BLaER1 (cell line): ENCODE data around the gene MXI1.

ENCODE experiments used
- H3K27ac ChIP-seq: shearing (Covaris generic); formaldehyde crosslinking; 2 replicates; pipeline ENCODE4 v1.8.1; 2022
- H3K27me3 ChIP-seq: shearing (Covaris generic); formaldehyde crosslinking; 2 replicates; pipeline ENCODE4 v1.8.1; 2022
- H3K36me3 ChIP-seq: shearing (Covaris generic); formaldehyde crosslinking; 2 replicates; pipeline ENCODE4 v1.8.1; 2022
- H3K4me1 ChIP-seq: shearing (Covaris generic); formaldehyde crosslinking; 2 replicates; pipeline ENCODE4 v1.8.1; 2022
- H3K4me2 ChIP-seq: shearing (Covaris generic); formaldehyde crosslinking; 2 replicates; pipeline ENCODE4 v1.8.1; 2022
- H3K4me3 ChIP-seq: shearing (Covaris generic); formaldehyde crosslinking; 2 replicates; pipeline ENCODE4 v1.8.1; 2022
- H3K9ac ChIP-seq: shearing (Covaris generic); formaldehyde crosslinking; 2 replicates; pipeline ENCODE4 v1.8.1; 2022
- H3K9me3 ChIP-seq: shearing (Covaris generic); formaldehyde crosslinking; 2 replicates; pipeline ENCODE4 v1.8.1; 2022
- H4K20me1 ChIP-seq: shearing (Covaris generic); formaldehyde crosslinking; 2 replicates; pipeline ENCODE4 v1.8.1; 2022
- Cebpa-rat ChIP-seq: shearing (Covaris generic); IDR thresholded peaks from 2 replicates; pipeline ENCODE4 v1.8.1; 2022

MXI1 gene

GRCh38 chr10:110252151-110252550 is 44.7 kb downstream of the MXI1 start:
- no peak overlapping the region for H3K4me2 ChIP-seq
- H4K20me1 ChIP-seq, result no peaks in the 10 kb centered on the region
- peaks cover 15% of the 10 kb centered on the region for H3K9me3 ChIP-seq
- no peak overlapping the region for H3K4me3 ChIP-seq
- no peak overlapping the region for H3K9ac ChIP-seq
- no peaks in the 10 kb centered on the region for H3K27me3 ChIP-seq
- no peaks in the 10 kb centered on the region for H3K4me1 ChIP-seq
- no peaks in the 10 kb centered on the region; the same call in 1 of the 2 replicates for H3K36me3 ChIP-seq
- no peak overlapping the region for H3K27ac ChIP-seq
- no peak for TF ChIP-seq Cebpa-rat

DNA sequence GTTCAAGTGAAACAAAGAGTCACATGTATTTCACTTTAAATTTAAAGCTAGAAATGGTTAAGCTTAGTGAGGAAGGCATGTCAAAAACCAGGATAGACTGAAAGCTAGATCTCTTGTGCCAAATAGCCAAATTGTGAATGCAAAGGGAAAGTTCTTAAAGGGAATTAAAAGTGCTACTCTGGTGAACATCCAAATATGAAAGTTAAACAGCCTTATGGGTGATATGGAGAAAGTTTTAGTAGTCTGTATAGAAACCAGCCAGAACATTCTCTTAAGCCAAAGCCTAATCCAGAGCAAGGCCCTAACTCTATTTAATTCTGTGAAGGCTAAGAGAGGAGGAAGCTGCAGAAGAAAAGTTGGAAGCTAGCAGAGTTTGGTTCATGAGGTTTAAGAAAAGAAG is 47.1 kb downstream of the MXI1 start:
- H4K20me1 ChIP-seq, result no peaks in the 10 kb centered on the region; the same call in 1 of the 2 replicates
- TF ChIP-seq Cebpa-rat, result no peak
- no peak overlapping the region for H3K27ac ChIP-seq

GRCh38 chr10:110258542-110258941 is 51.1 kb downstream of the MXI1 start:
- Histone ChIP-seq H3K4me2 (no peak overlapping the region), H3K4me3 (no peak overlapping the region), H3K27ac (no peak overlapping the region), H3K27me3 (no peaks in the 10 kb centered on the region), H3K9me3 (peaks cover 15% of the 10 kb centered on the region), H4K20me1 (peaks cover 20% of the 10 kb centered on the region; the same call in 1 of the 2 replicates), H3K4me1 (no peaks in the 10 kb centered on the region), H3K36me3 (no peaks in the 10 kb centered on the region; the same call in 1 of the 2 replicates), H3K9ac (no peak overlapping the region)
- TF ChIP-seq Cebpa-rat, result no peak

More for the DNA sequence above, 47.1 kb downstream of the MXI1 start:
- Histone ChIP-seq H3K27me3 (no peaks in the 10 kb centered on the region), H3K9ac (no peak overlapping the region), H3K4me2 (no peak overlapping the region), H3K4me1 (no peaks in the 10 kb centered on the region), H3K4me3 (no peak overlapping the region), H3K36me3 (no peaks in the 10 kb centered on the region; the same call in 1 of the 2 replicates), H3K9me3 (peaks cover 15% of the 10 kb centered on the region)

- no peaks in the 10 kb centered on the region for H3K27me3 ChIP-seq
- H4K20me1 ChIP-seq, result peaks cover 20% of the 10 kb centered on the region; the same call in 1 of the 2 replicates
- no peak overlapping the region for H3K9ac ChIP-seq
- no peaks in the 10 kb centered on the region; the same call in 1 of the 2 replicates for H3K36me3 ChIP-seq
- H3K4me2 ChIP-seq, result no peak overlapping the region
- H3K4me3 ChIP-seq, result no peak overlapping the region
- H3K9me3 ChIP-seq, result peaks cover 15% of the 10 kb centered on the region
- no peaks in the 10 kb centered on the region for H3K4me1 ChIP-seq
- H3K27ac ChIP-seq, result no peak overlapping the region
- no peak for TF ChIP-seq Cebpa-rat
Observed at GRCh38 chr10:110259317-110259716, 51.9 kb downstream of the MXI1 start.

DNA sequence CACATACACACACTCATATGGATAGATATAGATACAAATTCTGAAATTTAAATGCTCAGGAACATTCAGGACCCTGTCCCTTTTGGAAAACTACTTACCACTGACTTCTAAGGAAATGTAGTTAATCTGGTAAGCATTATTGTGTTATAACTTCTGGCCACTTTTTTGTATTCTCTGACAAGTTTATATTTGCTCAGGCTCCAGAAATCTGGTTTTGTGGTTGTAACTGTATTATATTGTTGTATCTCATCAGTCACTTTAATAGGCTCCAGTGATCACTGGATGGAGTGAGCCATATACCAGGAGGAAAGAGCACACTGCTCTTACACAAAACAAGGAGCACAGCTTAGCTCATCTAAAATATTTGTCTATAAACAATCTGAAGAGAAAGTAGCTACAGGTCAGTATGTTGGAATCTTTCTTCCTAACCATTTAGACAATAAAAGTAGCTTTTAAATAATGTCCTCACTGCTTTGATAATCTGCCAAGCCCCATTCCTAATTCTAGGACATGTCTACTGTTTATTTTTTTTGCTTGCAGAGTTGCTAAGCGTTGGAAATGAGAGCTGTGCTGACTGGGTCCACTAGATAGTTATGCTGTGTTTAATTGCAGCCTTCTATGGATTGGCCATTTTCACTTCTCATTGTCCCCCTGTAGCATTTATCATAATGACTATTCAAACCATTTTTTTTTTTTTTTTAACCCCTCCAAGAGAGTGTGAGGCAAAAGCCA is 53.5 kb downstream of the MXI1 start:
- H3K9me3 ChIP-seq, result peaks cover 2% of the 10 kb centered on the region; the same call in 1 of the 2 replicates
- no peak overlapping the region for H3K27ac ChIP-seq
- H3K36me3 ChIP-seq, result no peaks in the 10 kb centered on the region
- H3K27me3 ChIP-seq, result no peaks in the 10 kb centered on the region
- H3K4me3 ChIP-seq, result no peak overlapping the region
- no peak overlapping the region for H3K9ac ChIP-seq
- H3K4me1 ChIP-seq, result no peaks in the 10 kb centered on the region
- H4K20me1 ChIP-seq, result peaks cover 29% of the 10 kb centered on the region
- no peak for TF ChIP-seq Cebpa-rat
- H3K4me2 ChIP-seq, result no peak overlapping the region

DNA sequence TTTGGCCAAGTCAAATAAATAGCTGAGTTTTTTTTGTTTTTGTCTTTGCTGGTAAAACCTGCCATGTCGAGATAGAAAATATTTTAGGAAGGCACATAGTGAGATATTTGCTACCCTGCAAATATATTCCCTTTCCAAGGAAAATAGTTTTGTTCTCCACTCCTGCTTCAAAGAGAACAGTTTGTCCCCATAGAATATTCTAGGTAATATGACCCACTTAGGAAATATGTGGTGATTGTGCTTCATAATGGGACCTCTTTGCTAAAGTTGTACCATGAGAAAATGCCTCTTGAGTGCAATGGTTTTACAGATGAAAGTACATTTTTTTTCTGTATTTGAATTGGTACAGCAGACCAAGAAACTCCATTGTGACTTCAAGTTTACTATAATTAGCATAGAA is 55.8 kb downstream of the MXI1 start:
- no peak for TF ChIP-seq Cebpa-rat
- H3K4me1 ChIP-seq, result peaks cover 6% of the 10 kb centered on the region
- H3K27ac ChIP-seq, result no peak overlapping the region
- H3K27me3 ChIP-seq, result no peaks in the 10 kb centered on the region
- peaks cover 48% of the 10 kb centered on the region for H4K20me1 ChIP-seq
- no peak overlapping the region for H3K4me2 ChIP-seq
- H3K9ac ChIP-seq, result no peak overlapping the region
- no peaks in the 10 kb centered on the region for H3K36me3 ChIP-seq
- H3K4me3 ChIP-seq, result no peak overlapping the region
- no peaks in the 10 kb centered on the region for H3K9me3 ChIP-seq

GRCh38 chr10:110265573-110266193 is 58.3 kb downstream of the MXI1 start:
- H3K27me3 ChIP-seq, result no peaks in the 10 kb centered on the region
- H3K9me3 ChIP-seq, result no peaks in the 10 kb centered on the region
- no peak overlapping the region for H3K9ac ChIP-seq
- H3K27ac ChIP-seq, result no peak overlapping the region
- no peak overlapping the region for H3K4me3 ChIP-seq
- H3K36me3 ChIP-seq, result no peaks in the 10 kb centered on the region
- no peak overlapping the region for H3K4me2 ChIP-seq
- peaks cover 27% of the 10 kb centered on the region for H3K4me1 ChIP-seq
- H4K20me1 ChIP-seq, result peaks cover 67% of the 10 kb centered on the region
- TF ChIP-seq Cebpa-rat, result no peak

DNA sequence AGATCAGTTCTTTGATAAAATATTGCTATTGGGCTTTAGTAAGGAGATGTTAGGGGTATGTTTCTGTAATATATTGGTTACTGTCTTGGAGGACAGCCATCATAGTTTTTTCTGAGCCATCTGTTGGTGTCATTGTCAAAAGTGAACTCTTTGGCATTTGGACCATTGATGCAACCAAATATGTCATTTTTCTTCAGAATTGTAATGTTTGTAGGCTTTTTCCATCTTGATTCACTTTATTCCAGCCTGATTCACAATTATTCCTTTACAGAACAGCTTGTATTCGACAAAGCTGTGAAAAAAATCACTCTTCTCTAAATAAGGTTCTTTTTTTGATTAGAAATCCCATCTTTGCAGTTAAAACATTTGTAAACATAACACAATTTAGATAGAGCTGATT is 59.9 kb downstream of the MXI1 start:
- no peaks in the 10 kb centered on the region for H3K9me3 ChIP-seq
- H3K4me2 ChIP-seq, result no peak overlapping the region; the same call in 1 of the 2 replicates
- no peak overlapping the region for H3K4me3 ChIP-seq
- H3K36me3 ChIP-seq, result no peaks in the 10 kb centered on the region
- H4K20me1 ChIP-seq, result peaks cover 74% of the 10 kb centered on the region
- H3K4me1 ChIP-seq, result peaks cover 27% of the 10 kb centered on the region
- H3K27ac ChIP-seq, result no peak overlapping the region
- H3K9ac ChIP-seq, result no peak overlapping the region
- TF ChIP-seq Cebpa-rat, result no peak
- no peaks in the 10 kb centered on the region for H3K27me3 ChIP-seq

- no peak overlapping the region for H3K27ac ChIP-seq
- no peak overlapping the region for H3K4me3 ChIP-seq
- H3K36me3 ChIP-seq, result no peaks in the 10 kb centered on the region
- peaks cover 63% of the 10 kb centered on the region for H4K20me1 ChIP-seq
- no peaks in the 10 kb centered on the region for H3K27me3 ChIP-seq
- peaks cover 34% of the 10 kb centered on the region for H3K4me1 ChIP-seq
- H3K9ac ChIP-seq, result no peak overlapping the region
- no peak for TF ChIP-seq Cebpa-rat
- no peaks in the 10 kb centered on the region for H3K9me3 ChIP-seq
- H3K4me2 ChIP-seq, result peak overlapping the region; percentile 32
Observed at GRCh38 chr10:110268442-110268841, 61.0 kb downstream of the MXI1 start.

DNA sequence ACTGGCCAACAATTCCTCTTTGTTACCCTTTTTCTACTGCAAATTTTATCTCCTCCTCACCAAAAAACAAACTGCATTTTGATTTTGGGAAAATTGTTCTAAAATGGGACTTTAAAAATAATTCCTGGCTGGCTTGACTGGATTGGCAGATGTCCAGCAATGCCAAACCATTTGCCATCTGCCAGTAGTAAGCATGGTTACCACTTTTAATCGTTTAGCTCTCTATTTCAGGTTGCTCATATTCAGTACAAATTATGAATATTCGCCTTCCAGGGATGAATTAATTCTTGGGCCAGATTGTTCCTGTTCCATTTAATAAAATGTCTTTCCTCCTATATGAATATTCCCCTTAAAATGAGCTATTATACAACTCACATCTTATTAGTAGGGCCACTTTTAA is 61.6 kb downstream of the MXI1 start:
- Histone ChIP-seq H3K4me1 (peaks cover 39% of the 10 kb centered on the region), H3K9me3 (no peaks in the 10 kb centered on the region), H3K4me3 (no peak overlapping the region), H3K9ac (no peak overlapping the region), H3K36me3 (no peaks in the 10 kb centered on the region), H3K27ac (no peak overlapping the region), H3K27me3 (no peaks in the 10 kb centered on the region), H4K20me1 (peaks cover 68% of the 10 kb centered on the region), H3K4me2 (peak overlapping the region; percentile 32)
- TF ChIP-seq Cebpa-rat, result no peak
